Colonic mucosa (tissue), 4 donors: Measurements from ENCODE around the gene IMPDH2. TPM values are rescaled to one million over a fixed set of nuclear protein-coding genes. Genes with fewer than 3 reads are reported as not detected.
"Not testable (repeated sequence)": the region's sequence is repeated elsewhere in the genome, so short reads cannot be mapped to it uniquely, and the experiment has no call there.

Source experiments
- DNase-seq: peaks from one replicate; pipeline ENCODE4 v3.0.0-alpha.2; 2020
- H3K27ac ChIP-seq: fragments of 200-600 bp; one replicate; pipeline ENCODE4 v1.8.0; 2021
- H3K27me3 ChIP-seq: fragments of 200-600 bp; one replicate; pipeline ENCODE4 v1.8.0; 2021
- H3K36me3 ChIP-seq: fragments of 200-600 bp; one replicate; pipeline ENCODE4 v1.8.0; 2021
- H3K4me1 ChIP-seq: fragments of 200-600 bp; one replicate; pipeline ENCODE4 v1.8.0; 2021; ENCODE audit warnings: mild to moderate bottlenecking
- H3K4me3 ChIP-seq: fragments of 200-600 bp; one replicate; pipeline ENCODE4 v1.8.0; 2021
- H3K9ac ChIP-seq, 2 donors: one replicate each; pipeline ENCODE4 v1.7.0; 2013; ENCODE audit warnings: control low read depth in 2 of 2, low read depth in 2 of 2, low read length in 2 of 2
- H3K9me3 ChIP-seq: fragments of 200-600 bp; one replicate; pipeline ENCODE4 v1.8.0; 2021
- intact Hi-C: fragments of 100-400 bp; cut with DNase I; formaldehyde crosslinking; loops from one replicate; pipeline ENCODE4 v1.14.1; 2022
- total RNA-seq, 2 donors: library from RNA; stranded (reverse); fragmentation: NEBNext Ultra II Directional in 1 of 2; extraction: Animal tissue kit (Norgen Biotek cat#: 25700) in 1 of 2; gene quantifications; one replicate each; pipeline ENCODE4 v1.2.1, GENCODE V29; 2021
- TF ChIP-seq, protein P1 (sequence below): fragments of 200-600 bp; IDR thresholded peaks from one replicate; pipeline ENCODE4 v1.8.0; 2022; ENCODE audit warnings: antibody characterized with exemption, mild to moderate bottlenecking
- donor health status: healthy.
- donor health status: DM: no; HTN: no; CAD: no.
- donor health status: DM: no; HTN: no; CAD: no.

IMPDH2 gene
- total RNA-seq, 2 donors from 2014 or later, result 126 to 249 TPM

DNA sequence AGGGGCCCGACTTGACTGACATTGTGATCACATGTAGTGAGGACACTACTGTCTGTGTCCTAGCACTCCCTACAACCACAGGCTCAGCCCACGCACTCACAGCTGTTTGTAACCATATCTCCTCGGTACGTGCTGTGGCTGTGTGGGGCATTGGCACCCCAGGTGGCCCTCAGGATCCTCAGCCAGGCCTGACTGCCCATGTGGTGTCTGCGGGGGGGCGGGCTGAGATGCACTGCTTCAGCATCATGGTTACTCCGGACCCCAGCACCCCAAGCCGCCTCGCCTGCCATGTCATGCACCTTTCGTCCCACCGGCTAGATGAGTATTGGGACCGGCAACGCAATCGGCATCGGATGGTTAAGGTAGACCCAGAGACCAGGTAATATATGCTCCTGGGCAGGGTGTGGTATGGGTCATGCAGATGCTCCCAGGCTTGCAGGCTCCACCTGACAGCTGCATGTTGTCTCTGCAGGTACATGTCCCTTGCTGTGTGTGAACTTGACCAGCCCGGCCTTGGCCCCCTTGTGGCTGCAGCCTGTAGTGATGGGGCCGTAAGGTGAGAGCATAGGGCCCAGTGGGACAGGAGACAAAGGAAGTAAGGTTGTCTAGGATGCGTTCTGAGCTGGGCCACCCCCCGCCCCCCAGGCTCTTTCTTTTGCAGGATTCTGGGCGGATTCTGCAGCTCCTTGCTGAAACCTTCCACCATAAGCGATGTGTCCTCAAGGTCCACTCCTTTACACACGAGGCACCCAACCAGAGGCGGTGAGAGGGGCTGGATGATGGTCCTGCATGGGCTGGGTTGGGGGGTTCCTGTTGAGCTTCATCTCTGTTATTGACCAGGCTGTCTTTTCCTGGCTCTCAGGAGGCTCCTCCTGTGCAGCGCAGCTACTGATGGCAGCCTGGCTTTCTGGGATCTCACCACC is 15.2 kb downstream of the IMPDH2 start:
- intact Hi-C loops, result no loop called here
- H3K27ac ChIP-seq, result no peak overlapping the region
- H3K9ac ChIP-seq, result no peak overlapping the region
- H3K27me3 ChIP-seq, result no peaks in the 10 kb centered on the region
- H3K36me3 ChIP-seq, result peaks cover 10% of the 10 kb centered on the region
- H3K4me3 ChIP-seq, result no peak overlapping the region
- TF ChIP-seq, protein P1, sequence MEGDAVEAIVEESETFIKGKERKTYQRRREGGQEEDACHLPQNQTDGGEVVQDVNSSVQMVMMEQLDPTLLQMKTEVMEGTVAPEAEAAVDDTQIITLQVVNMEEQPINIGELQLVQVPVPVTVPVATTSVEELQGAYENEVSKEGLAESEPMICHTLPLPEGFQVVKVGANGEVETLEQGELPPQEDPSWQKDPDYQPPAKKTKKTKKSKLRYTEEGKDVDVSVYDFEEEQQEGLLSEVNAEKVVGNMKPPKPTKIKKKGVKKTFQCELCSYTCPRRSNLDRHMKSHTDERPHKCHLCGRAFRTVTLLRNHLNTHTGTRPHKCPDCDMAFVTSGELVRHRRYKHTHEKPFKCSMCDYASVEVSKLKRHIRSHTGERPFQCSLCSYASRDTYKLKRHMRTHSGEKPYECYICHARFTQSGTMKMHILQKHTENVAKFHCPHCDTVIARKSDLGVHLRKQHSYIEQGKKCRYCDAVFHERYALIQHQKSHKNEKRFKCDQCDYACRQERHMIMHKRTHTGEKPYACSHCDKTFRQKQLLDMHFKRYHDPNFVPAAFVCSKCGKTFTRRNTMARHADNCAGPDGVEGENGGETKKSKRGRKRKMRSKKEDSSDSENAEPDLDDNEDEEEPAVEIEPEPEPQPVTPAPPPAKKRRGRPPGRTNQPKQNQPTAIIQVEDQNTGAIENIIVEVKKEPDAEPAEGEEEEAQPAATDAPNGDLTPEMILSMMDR, result peak; percentile 53
- H3K4me1 ChIP-seq, result peaks cover 10% of the 10 kb centered on the region
- peak; percentile 61 for DNase-seq
- no peaks in the 10 kb centered on the region for H3K9me3 ChIP-seq

DNA sequence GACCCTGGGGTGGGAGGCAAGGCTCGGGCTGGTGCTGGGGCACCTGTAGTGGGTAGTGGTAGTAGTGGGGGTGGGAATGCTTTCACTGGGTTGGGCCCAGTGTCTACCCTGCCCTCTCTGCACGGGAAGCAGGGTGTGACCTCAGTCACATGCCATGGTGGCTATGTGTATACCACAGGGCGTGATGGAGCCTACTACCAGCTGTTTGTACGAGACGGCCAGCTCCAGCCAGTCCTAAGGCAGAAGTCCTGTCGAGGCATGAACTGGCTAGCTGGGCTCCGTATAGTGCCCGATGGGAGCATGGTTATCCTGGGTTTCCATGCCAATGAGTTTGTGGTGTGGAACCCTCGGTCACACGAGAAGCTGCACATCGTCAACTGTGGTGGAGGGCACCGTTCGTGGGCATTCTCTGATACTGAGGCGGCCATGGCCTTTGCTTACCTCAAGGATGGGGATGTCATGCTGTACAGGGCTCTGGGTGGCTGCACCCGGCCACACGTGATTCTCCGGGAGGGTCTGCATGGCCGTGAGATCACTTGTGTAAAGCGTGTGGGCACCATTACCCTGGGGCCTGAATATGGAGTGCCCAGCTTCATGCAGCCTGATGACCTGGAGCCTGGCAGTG is 16.0 kb downstream of the IMPDH2 start:
- H3K27me3 ChIP-seq, result no peaks in the 10 kb centered on the region
- intact Hi-C loops, result no loop called here
- TF ChIP-seq, protein P1, result no peak
- H3K9ac ChIP-seq, result no peak overlapping the region
- H3K27ac ChIP-seq, result no peak overlapping the region
- peaks cover 9% of the 10 kb centered on the region for H3K4me1 ChIP-seq
- H3K36me3 ChIP-seq, result peaks cover 10% of the 10 kb centered on the region
- H3K4me3 ChIP-seq, result no peak overlapping the region
- DNase-seq, result no peak
- no peaks in the 10 kb centered on the region for H3K9me3 ChIP-seq

DNA sequence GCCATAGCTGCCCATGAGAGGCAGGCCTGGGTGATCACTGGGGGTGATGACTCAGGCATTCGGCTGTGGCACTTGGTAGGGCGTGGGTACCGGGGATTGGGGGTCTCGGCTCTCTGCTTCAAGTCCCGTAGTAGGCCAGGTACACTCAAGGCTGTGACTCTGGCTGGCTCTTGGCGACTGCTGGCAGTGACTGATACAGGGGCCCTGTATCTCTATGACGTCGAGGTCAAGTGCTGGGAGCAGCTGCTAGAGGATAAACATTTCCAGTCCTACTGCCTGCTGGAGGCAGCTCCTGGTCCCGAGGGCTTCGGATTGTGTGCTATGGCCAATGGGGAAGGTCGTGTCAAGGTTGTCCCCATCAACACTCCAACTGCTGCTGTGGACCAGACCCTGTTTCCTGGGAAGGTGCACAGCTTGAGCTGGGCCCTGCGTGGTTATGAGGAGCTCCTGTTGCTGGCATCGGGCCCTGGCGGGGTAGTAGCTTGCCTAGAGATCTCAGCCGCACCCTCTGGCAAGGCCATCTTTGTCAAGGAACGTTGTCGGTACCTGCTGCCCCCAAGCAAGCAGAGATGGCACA is 16.7 kb downstream of the IMPDH2 start:
- DNase-seq, result no peak
- Histone ChIP-seq H3K9ac (no peak overlapping the region), H3K4me3 (no peak overlapping the region), H3K27ac (no peak overlapping the region), H3K36me3 (peaks cover 10% of the 10 kb centered on the region), H3K4me1 (peaks cover 6% of the 10 kb centered on the region), H3K9me3 (no peaks in the 10 kb centered on the region), H3K27me3 (no peaks in the 10 kb centered on the region)
- TF ChIP-seq, protein P1, result no peak
- intact Hi-C loops, result no loop called here

DNA sequence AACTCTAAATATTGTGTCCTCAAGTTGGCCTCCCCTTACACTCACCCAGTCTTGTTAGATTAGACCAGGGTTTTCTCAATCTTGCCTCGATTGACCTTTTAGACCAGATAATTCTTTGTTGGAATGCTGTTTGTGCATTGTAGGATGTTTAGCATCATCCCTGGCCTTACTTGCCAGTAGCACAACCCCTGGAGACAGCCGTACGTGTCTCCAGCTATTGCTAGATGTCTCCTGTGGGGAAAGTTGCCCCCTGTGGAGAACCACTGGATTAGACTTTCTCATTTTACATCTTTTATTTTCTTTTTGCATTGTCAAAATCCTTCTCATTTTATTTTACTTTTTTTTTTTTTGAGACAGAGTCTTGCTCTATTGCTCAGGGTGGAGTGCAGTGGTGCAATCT is 19.8 kb downstream of the IMPDH2 start:
- Histone ChIP-seq H3K9me3 (no peaks in the 10 kb centered on the region), H3K27me3 (no peaks in the 10 kb centered on the region), H3K9ac (no peak overlapping the region), H3K27ac (no peak overlapping the region), H3K36me3 (peaks cover under 1% of the 10 kb centered on the region), H3K4me3 (no peak overlapping the region), H3K4me1 (peaks cover 7% of the 10 kb centered on the region)
- intact Hi-C loops, result no loop called here
- no peak for DNase-seq
- TF ChIP-seq, protein P1, result no peak

DNA sequence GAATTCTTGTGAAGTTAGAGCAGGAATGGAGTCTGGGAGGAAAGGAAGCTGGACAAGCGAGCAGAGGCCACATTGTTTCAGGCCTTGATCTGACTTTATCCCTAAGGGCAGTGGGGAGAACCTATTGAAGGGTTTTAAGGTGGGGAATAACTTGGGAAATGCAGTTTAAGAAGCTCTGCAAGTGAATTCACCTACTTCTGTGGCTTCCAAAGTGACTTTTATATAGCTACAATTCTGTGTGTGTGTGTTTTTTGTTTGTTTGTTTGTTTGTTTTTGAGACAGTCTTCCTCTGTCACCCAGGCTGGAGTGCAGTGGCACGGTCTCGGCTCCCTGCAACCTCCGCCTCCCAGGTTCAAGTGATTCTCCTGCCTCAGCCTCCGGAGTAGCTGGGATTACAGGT is 20.6 kb downstream of the IMPDH2 start:
- Histone ChIP-seq H3K27ac (peak overlapping the region; percentile 99), H3K9ac (peak overlapping the region in 1 of 2 donors; percentile 82)
- intact Hi-C loops, H3K9me3 ChIP-seq, H3K27me3 ChIP-seq, H3K36me3 ChIP-seq, DNase-seq, H3K4me1 ChIP-seq, H3K4me3 ChIP-seq: not testable (repeated sequence)
